Loucy (cell line): Measurements from ENCODE around the gene ACOT13.
"Not testable (repeated sequence)": the region's sequence is repeated elsewhere in the genome, so short reads cannot be mapped to it uniquely, and the experiment has no call there.

ENCODE experiments used
- EZH2phosphoT487 ChIP-seq: fragments of 200-600 bp; IDR thresholded peaks from 2 replicates; pipeline ENCODE4 v1.6.1; 2018; ENCODE audit warnings: antibody characterized with exemption, mild to moderate bottlenecking, moderate library complexity, borderline replicate concordance
- TF ChIP-seq, protein P1 (sequence below): fragments of 200-600 bp; sonication (generic); conservative IDR thresholded peaks from 2 replicates; pipeline ENCODE4 v1.5.1; 2014; ENCODE audit warnings: mild to moderate bottlenecking, antibody characterized with exemption, low read length

DNA sequence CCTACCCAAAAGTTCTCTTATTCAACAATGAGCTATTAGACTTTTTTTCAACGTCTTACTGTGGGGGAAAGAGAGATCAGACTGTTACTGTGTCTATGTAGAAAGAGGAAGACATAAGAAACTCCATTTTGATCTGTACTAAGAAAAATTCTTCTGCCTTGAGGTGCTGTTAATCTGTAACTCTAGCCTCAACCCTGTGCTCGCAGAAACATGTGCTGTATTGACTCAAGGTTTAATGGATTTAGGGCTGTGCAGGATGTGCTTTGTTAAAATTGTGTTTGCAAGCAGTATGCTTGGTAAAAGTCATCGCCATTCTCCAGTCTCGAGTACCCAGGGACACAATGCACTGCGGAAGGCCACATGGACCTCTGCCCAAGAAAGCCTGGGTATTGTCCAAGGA lies 5.1 kb upstream of the ACOT13 start:
- TF ChIP-seq, protein P1, sequence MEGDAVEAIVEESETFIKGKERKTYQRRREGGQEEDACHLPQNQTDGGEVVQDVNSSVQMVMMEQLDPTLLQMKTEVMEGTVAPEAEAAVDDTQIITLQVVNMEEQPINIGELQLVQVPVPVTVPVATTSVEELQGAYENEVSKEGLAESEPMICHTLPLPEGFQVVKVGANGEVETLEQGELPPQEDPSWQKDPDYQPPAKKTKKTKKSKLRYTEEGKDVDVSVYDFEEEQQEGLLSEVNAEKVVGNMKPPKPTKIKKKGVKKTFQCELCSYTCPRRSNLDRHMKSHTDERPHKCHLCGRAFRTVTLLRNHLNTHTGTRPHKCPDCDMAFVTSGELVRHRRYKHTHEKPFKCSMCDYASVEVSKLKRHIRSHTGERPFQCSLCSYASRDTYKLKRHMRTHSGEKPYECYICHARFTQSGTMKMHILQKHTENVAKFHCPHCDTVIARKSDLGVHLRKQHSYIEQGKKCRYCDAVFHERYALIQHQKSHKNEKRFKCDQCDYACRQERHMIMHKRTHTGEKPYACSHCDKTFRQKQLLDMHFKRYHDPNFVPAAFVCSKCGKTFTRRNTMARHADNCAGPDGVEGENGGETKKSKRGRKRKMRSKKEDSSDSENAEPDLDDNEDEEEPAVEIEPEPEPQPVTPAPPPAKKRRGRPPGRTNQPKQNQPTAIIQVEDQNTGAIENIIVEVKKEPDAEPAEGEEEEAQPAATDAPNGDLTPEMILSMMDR = not testable (repeated sequence)
- not testable (repeated sequence) for TF ChIP-seq EZH2phosphoT487
